Liver (tissue), 2 donors: ENCODE data around the gene RNPEPL1.

Experiments
- CTCF ChIP-seq: fragments of 150-350 bp; IDR thresholded peaks from 2 replicates; pipeline ENCODE4 v1.5.1; 2017; ENCODE audit warnings: improper control_type of control experiment, low read depth, low read length; ENCODE audit not compliant: missing input control
- REST ChIP-seq: IDR thresholded peaks from 2 replicates; pipeline ENCODE4 v1.6.1; 2016; ENCODE audit warnings: antibody characterized with exemption, mild to moderate bottlenecking
- donor health status: healthy.

GRCh38 chr2:240618776-240619175 lies 50.5 kb downstream of the RNPEPL1 start:
- TF ChIP-seq CTCF (no peak), REST (no peak)
